PC-9 (cell line): Measurements from ENCODE around the gene LAD1. TPM values are rescaled to one million over a fixed set of nuclear protein-coding genes. Genes with fewer than 3 reads are reported as not detected.

Experiments
- BruUV-seq: library from RNA; stranded (reverse); fragments of 400-500 nt; replicated peaks from 2 replicates; lab custom pipeline; 2021; lab: Mats Ljungman, UMichigan
- CTCF ChIA-PET: fragments of 300-600 bp; sonication (Branson Sonifier 250); formaldehyde crosslinking; loops from one replicate; lab custom pipeline; 2022; ENCODE audit warnings: antibody characterized with exemption; lab: Charles Lee
- POLR2A ChIA-PET: fragments of 300-600 bp; sonication (Branson Sonifier 250); formaldehyde crosslinking; loops from one replicate; lab custom pipeline; 2022; ENCODE audit warnings: antibody characterized with exemption; ENCODE audit not compliant: unreplicated experiment; lab: Charles Lee
- DNase-seq, 2 experiments: peaks; one replicate each; pipeline versions ENCODE4 v3.0.0 to v3.0.0-alpha.2; 2015 to 2022; ENCODE audit warnings: mixed read lengths in 1 of 2
- H2AFZ ChIP-seq: fragments of 200-600 bp; sonication (generic); 2 replicates; pipeline ENCODE4 v1.8.1; 2017; ENCODE audit warnings: antibody characterized with exemption
- H3F3A ChIP-seq: fragments of 200-600 bp; sonication (generic); 2 replicates; pipeline ENCODE4 v1.8.1; 2017; ENCODE audit warnings: antibody characterized with exemption, mild to moderate bottlenecking, low read depth; ENCODE audit not compliant: insufficient read depth
- H3K27ac ChIP-seq: fragments of 200-600 bp; sonication (generic); 2 replicates; pipeline ENCODE4 v1.6.1; 2016; ENCODE audit warnings: mixed run types
- H3K27me3 ChIP-seq: fragments of 200-600 bp; sonication (generic); 2 replicates; pipeline ENCODE4 v1.6.1; 2016; ENCODE audit warnings: low read depth, mixed run types; ENCODE audit not compliant: insufficient read depth
- H3K36me3 ChIP-seq: fragments of 200-600 bp; sonication (generic); 2 replicates; pipeline ENCODE4 v1.6.1; 2016; ENCODE audit warnings: low read depth, mixed run types
- H3K4me1 ChIP-seq: fragments of 200-600 bp; sonication (generic); replicated peaks from 2 replicates; pipeline ENCODE4 v1.6.1; 2016; ENCODE audit warnings: mixed run types; ENCODE audit not compliant: insufficient read depth
- H3K4me2 ChIP-seq: fragments of 200-600 bp; sonication (generic); 2 replicates; pipeline ENCODE4 v1.6.1; 2017; ENCODE audit warnings: mixed run types
- H3K4me3 ChIP-seq: fragments of 200-600 bp; sonication (generic); 2 replicates; pipeline ENCODE4 v1.6.1; 2016; ENCODE audit warnings: mixed run types
- H3K79me2 ChIP-seq: fragments of 200-600 bp; sonication (generic); 2 replicates; pipeline ENCODE4 v1.6.1; 2017; ENCODE audit warnings: low read depth, mixed run types
- H3K9me2 ChIP-seq: fragments of 200-600 bp; sonication (generic); 2 replicates; pipeline ENCODE4 v1.8.1; 2017; ENCODE audit warnings: mild to moderate bottlenecking; ENCODE audit not compliant: insufficient read depth
- H3K9me3 ChIP-seq: fragments of 200-600 bp; sonication (generic); 2 replicates; pipeline ENCODE4 v1.8.1; 2016; ENCODE audit warnings: low read depth; ENCODE audit not compliant: insufficient read depth
- H4K20me1 ChIP-seq: fragments of 200-600 bp; sonication (generic); 2 replicates; pipeline ENCODE4 v1.8.1; 2017; ENCODE audit not compliant: insufficient read depth
- EZH2 ChIP-seq: fragments of 200-600 bp; sonication (generic); IDR thresholded peaks from 2 replicates; pipeline ENCODE4 v1.8.0; 2017; ENCODE audit warnings: antibody characterized with exemption, low read depth
- intact Hi-C: fragments of 100-400 bp; cut with micrococcal nuclease; formaldehyde crosslinking; loops from one replicate; pipeline ENCODE4 v1.10.0; 2022; ENCODE audit not compliant: unreplicated experiment
- total RNA-seq: library from RNA; stranded (reverse); gene quantifications from 2 replicates; pipeline ENCODE4 v1.2.3, GENCODE V29; 2021
- TF ChIP-seq, protein P1 (sequence below): fragments of 200-600 bp; sonication (generic); conservative IDR thresholded peaks from 2 replicates; pipeline ENCODE4 v1.6.1; 2017; ENCODE audit warnings: mixed run types, antibody characterized with exemption, mild to moderate bottlenecking, moderate library complexity

Gene LAD1
- total RNA-seq, 1 experiment from 2014 or later, result 54.7 TPM

DNA sequence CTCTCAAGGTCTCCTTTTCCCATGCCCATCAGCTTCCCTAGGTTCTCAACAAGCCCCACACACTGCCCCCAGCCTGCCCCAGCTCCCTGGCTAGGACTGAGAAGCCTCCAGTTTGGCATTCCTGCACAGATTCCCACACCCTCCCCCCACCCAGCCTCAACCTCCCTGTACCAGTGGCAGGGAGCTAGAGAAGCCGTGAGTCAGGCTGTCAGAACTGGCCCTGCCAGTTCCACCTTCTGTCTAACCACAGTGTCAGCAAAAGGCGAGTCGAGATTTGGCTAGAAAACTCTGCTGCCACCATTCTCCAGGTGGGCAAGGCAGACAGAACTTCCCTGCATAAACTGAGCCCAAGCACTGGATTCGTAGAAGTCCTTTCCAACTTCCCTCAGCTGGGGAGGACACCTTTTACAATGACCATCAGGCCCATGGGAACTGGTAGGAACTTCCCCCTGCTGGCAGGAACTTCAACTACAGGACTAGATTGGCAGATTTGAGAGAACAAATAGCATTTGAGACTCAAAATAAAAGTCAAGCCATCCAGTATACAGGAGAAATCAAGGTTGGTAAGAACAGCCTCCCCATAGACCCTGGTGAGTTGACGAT, 52.7 kb downstream of the LAD1 start:
- ChIA-PET POLR2A (interaction anchor here (0.6 to 0.7 kb wide), 3 partner anchors 46 to 126 kb away, joined by 3 to 6 read pairs (median 6); no protein-coding TSS in a partner anchor), CTCF (interaction anchor here (0.6 to 4.1 kb wide), 9 partner anchors 29 to 963 kb away, joined by 3 to 18 read pairs (median 4); no protein-coding TSS in a partner anchor)
- Histone ChIP-seq H3K4me2 (peak overlapping the region; percentile 42), H3F3A (no peaks in the 10 kb centered on the region), H3K27me3 (no peaks in the 10 kb centered on the region; the same call in 1 of the 2 replicates), H2AFZ (peak overlapping the region; percentile 43; the same call in 1 of the 2 replicates), H3K36me3 (no peaks in the 10 kb centered on the region), H4K20me1 (no peaks in the 10 kb centered on the region), H3K4me1 (peaks cover 10% of the 10 kb centered on the region), H3K27ac (no peak overlapping the region), H3K9me2 (no peaks in the 10 kb centered on the region), H3K79me2 (no peaks in the 10 kb centered on the region), H3K9me3 (0 out of 2 replicates have a peak, but pooled peaks cover 7% of the 10 kb centered on the region), H3K4me3 (no peak overlapping the region)
- peak; percentile 58 to 62 for DNase-seq
- TF ChIP-seq, protein P1, sequence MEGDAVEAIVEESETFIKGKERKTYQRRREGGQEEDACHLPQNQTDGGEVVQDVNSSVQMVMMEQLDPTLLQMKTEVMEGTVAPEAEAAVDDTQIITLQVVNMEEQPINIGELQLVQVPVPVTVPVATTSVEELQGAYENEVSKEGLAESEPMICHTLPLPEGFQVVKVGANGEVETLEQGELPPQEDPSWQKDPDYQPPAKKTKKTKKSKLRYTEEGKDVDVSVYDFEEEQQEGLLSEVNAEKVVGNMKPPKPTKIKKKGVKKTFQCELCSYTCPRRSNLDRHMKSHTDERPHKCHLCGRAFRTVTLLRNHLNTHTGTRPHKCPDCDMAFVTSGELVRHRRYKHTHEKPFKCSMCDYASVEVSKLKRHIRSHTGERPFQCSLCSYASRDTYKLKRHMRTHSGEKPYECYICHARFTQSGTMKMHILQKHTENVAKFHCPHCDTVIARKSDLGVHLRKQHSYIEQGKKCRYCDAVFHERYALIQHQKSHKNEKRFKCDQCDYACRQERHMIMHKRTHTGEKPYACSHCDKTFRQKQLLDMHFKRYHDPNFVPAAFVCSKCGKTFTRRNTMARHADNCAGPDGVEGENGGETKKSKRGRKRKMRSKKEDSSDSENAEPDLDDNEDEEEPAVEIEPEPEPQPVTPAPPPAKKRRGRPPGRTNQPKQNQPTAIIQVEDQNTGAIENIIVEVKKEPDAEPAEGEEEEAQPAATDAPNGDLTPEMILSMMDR, result peak; percentile 88
- TF ChIP-seq EZH2, result no peak
- intact Hi-C loops, result loop anchor here (1.0 to 5.0 kb wide), 3 partner anchors 34 to 92 kb away; no protein-coding TSS in a partner anchor
- BruUV-seq, result no TSS peak

DNA sequence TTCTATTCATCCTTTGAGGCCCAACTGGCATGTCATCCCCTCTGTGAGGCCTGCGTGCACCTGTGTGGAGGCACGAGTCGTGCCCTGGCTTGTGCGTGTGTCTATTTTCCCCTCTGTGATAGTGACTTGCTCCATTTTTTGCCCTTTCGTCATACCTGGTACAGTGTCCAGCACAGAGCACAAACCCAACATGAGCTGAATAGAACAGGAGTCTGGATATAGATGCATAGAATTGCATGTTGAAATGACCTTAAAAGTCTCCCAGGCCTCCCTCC, 54.1 kb downstream of the LAD1 start:
- no peak overlapping the region for H2AFZ ChIP-seq
- ChIA-PET POLR2A (interaction anchor here (0.5 kb wide), 1 partner anchor 34 kb away, joined by 3 read pairs; no protein-coding TSS in a partner anchor), CTCF (interaction anchor here (0.7 to 4.1 kb wide), 3 partner anchors 86 to 124 kb away, joined by 3 to 18 read pairs (median 3); no protein-coding TSS in a partner anchor)
- H3K27me3 ChIP-seq, result no peaks in the 10 kb centered on the region; the same call in 1 of the 2 replicates
- H3K79me2 ChIP-seq, result no peaks in the 10 kb centered on the region
- 0 out of 2 replicates have a peak, but pooled peaks cover 7% of the 10 kb centered on the region for H3K9me3 ChIP-seq
- no peak overlapping the region for H3K4me3 ChIP-seq
- no peak overlapping the region for H3K27ac ChIP-seq
- no peaks in the 10 kb centered on the region for H4K20me1 ChIP-seq
- H3K9me2 ChIP-seq, result no peaks in the 10 kb centered on the region
- intact Hi-C loops, result loop anchor here (5.0 kb wide), 2 partner anchors 33 to 78 kb away; no protein-coding TSS in a partner anchor
- no peak for DNase-seq
- no peaks in the 10 kb centered on the region for H3K36me3 ChIP-seq
- TF ChIP-seq, protein P1, result no peak
- TF ChIP-seq EZH2, result no peak
- no peak overlapping the region for H3K4me2 ChIP-seq
- no peaks in the 10 kb centered on the region for H3F3A ChIP-seq
- H3K4me1 ChIP-seq, result peaks cover 10% of the 10 kb centered on the region
- no TSS peak for BruUV-seq

- no peak overlapping the region for H3K27ac ChIP-seq
- POLR2A ChIA-PET, result no interaction called here
These were observed 54.7 kb downstream of the LAD1 start for GRCh38 chr1:201344206-201345080.

More at GRCh38 chr1:201344206-201345080, 54.7 kb downstream of the LAD1 start:
- H2AFZ ChIP-seq, result no peak overlapping the region
- H3K79me2 ChIP-seq, result no peaks in the 10 kb centered on the region
- no peaks in the 10 kb centered on the region for H3F3A ChIP-seq
- H3K27me3 ChIP-seq, result no peaks in the 10 kb centered on the region; the same call in 1 of the 2 replicates
- no peaks in the 10 kb centered on the region for H3K36me3 ChIP-seq
- no peak overlapping the region for H3K4me2 ChIP-seq
- TF ChIP-seq EZH2, result no peak
- TF ChIP-seq, protein P1, result no peak
- no peaks in the 10 kb centered on the region for H3K9me2 ChIP-seq
- H3K9me3 ChIP-seq, result 0 out of 2 replicates have a peak, but pooled peaks cover 7% of the 10 kb centered on the region
- BruUV-seq, result no TSS peak
- CTCF ChIA-PET, result interaction anchor here (0.7 kb wide), 1 partner anchor 124 kb away, joined by 3 read pairs; no protein-coding TSS in a partner anchor
- DNase-seq, result peak in 1 of 2 experiments; percentile 15
- intact Hi-C loops, result loop anchor here (5.0 kb wide), 2 partner anchors 32 to 77 kb away; no protein-coding TSS in a partner anchor
- no peak overlapping the region for H3K4me3 ChIP-seq
- H4K20me1 ChIP-seq, result no peaks in the 10 kb centered on the region
- peaks cover 10% of the 10 kb centered on the region for H3K4me1 ChIP-seq
